ENCODE measurements around the gene ZFPM1.

GRCh38 chr16:88464447-88465318, 11.6 kb downstream of the ZFPM1 start:
- TF ChIP-seq CTCF (IDR thresholded peaks at IDR 0.05) (no peak), ZFX (IDR thresholded peaks at IDR 0.05; ENCODE audit: borderline replicate concordance) (no peak)

Measured in 22Rv1 (cell line).